HG03045 (cell line): ENCODE data around the gene ADNP.
A peak's percentile ranks its signal among the peaks of the same experiment; 100 is the strongest.
"Not testable (repeated sequence)": the region's sequence is repeated elsewhere in the genome, so short reads cannot be mapped to it uniquely, and the experiment has no call there.

ENCODE experiments used
- ATAC-seq: cut with Tn5 transposase; IDR thresholded peaks from one replicate; pipeline ENCODE4 v1.9.1; 2021; ENCODE audit warnings: mild to moderate bottlenecking, moderate library complexity; ENCODE audit not compliant: unreplicated experiment

The ADNP gene

GRCh38 chr20:50931306-50932015 lies at the start of gene ADNP:
Gene ADNP (minus strand): TSS chr20:50931437. CDS start chr20:50903996, 27,441 bp downstream.
- ATAC-seq, result peak; percentile 70

- ATAC-seq, result no peak
Observed at GRCh38 chr20:50980071-50980681, 48.9 kb upstream of the ADNP start.

GRCh38 chr20:50978533-50978932 lies 47.3 kb upstream of the ADNP start:
- not testable (repeated sequence) for ATAC-seq

- ATAC-seq, result no peak
Observed at GRCh38 chr20:50977066-50978021, 46.1 kb upstream of the ADNP start.

- no peak for ATAC-seq
Observed at GRCh38 chr20:50975701-50976330, 44.6 kb upstream of the ADNP start.

GRCh38 chr20:50969912-50970311 lies 38.7 kb upstream of the ADNP start:
- no peak for ATAC-seq

GRCh38 chr20:50969435-50969834 lies 38.2 kb upstream of the ADNP start:
- ATAC-seq, result no peak

GRCh38 chr20:50968289-50968688 lies 37.1 kb upstream of the ADNP start:
- ATAC-seq, result no peak

- no peak for ATAC-seq
Observed at GRCh38 chr20:50967586-50967985, 36.3 kb upstream of the ADNP start.

GRCh38 chr20:50959543-50960126 lies 28.4 kb upstream of the ADNP start:
- ATAC-seq, result no peak

GRCh38 chr20:50958615-50959542 lies 27.6 kb upstream of the ADNP start, which contains the start of gene MOCS3:
Gene MOCS3 (plus strand): TSS chr20:50958818. CDS start chr20:50958843, 25 bp downstream.
- ATAC-seq, result peak; percentile 81

- peak; percentile 81 for ATAC-seq
Observed at GRCh38 chr20:50957798-50958614, 26.8 kb upstream of the ADNP start, which contains the start of gene DPM1. Gene DPM1 (minus strand): TSS chr20:50958532. CDS start chr20:50958523, 9 bp downstream.

GRCh38 chr20:50957276-50957675 lies 26.0 kb upstream of the ADNP start:
- ATAC-seq, result no peak

GRCh38 chr20:50953821-50954220 lies 22.6 kb upstream of the ADNP start:
- ATAC-seq, result no peak

GRCh38 chr20:50953196-50953595 lies 22.0 kb upstream of the ADNP start:
- ATAC-seq, result no peak

GRCh38 chr20:50948132-50948785 lies 17.0 kb upstream of the ADNP start:
- ATAC-seq, result no peak

- ATAC-seq, result no peak
Observed at GRCh38 chr20:50943069-50943468, 11.8 kb upstream of the ADNP start.

GRCh38 chr20:50933589-50933988 lies 2.4 kb upstream of the ADNP start:
- ATAC-seq, result no peak
